HG03460 (cell line): ENCODE measurements around the gene COIL.
"Not testable (repeated sequence)": the region's sequence is repeated elsewhere in the genome, so short reads cannot be mapped to it uniquely, and the experiment has no call there.

Experiments
- ATAC-seq: cut with Tn5 transposase; IDR thresholded peaks from one replicate; pipeline ENCODE4 v1.9.1; 2021; ENCODE audit not compliant: unreplicated experiment

The COIL gene

DNA sequence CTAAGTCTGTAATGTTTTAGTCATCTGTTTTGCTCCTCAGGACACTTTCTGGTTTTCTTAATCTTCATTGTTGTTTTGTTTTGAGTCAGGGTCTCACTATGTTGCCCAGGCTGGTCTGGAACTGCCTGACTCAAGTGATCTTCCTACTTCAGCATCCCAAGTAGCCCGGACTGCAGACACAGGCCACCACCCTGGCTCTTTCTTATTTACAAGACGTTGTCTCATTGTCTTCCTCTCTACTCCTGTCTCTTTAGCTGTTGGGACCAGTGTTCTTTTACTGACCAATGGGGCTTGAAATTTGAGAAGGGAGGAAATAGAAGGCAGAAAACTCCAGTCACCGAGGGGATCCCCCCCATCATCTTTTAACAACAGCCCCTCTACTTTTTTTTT lies 18.2 kb upstream of the COIL start:
- ATAC-seq, result no peak

DNA sequence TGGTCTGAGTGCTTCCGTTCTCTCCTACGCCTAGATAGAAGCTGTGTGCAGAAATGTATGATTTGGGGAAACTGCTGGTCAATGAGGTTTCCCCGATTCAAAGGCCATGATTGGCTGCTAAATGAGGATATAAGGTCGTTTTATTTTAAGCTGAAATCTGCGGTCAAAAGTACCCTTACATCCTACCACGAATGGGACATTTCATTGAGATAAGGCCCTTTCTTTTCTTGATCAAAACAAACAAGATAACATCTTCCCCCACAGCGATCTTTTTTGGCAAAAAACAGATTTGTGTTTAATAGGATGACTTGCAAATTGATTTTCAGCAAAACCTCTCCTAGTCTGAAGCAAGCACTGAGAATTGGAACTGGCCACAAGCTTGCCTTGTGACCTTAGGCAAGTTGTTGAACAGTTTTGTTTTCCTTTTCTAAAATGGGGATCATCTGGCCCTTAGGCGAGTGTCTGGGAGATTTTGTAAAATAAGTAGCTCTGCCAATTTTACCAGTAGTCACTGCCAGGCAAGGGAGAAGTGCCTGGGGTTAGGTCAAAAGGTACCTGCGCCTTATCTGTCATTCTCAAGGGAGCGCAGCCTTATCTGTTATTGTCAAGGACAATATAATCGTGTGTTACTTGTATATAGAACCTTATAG lies 17.7 kb upstream of the COIL start:
- ATAC-seq, result peak; percentile 33

DNA sequence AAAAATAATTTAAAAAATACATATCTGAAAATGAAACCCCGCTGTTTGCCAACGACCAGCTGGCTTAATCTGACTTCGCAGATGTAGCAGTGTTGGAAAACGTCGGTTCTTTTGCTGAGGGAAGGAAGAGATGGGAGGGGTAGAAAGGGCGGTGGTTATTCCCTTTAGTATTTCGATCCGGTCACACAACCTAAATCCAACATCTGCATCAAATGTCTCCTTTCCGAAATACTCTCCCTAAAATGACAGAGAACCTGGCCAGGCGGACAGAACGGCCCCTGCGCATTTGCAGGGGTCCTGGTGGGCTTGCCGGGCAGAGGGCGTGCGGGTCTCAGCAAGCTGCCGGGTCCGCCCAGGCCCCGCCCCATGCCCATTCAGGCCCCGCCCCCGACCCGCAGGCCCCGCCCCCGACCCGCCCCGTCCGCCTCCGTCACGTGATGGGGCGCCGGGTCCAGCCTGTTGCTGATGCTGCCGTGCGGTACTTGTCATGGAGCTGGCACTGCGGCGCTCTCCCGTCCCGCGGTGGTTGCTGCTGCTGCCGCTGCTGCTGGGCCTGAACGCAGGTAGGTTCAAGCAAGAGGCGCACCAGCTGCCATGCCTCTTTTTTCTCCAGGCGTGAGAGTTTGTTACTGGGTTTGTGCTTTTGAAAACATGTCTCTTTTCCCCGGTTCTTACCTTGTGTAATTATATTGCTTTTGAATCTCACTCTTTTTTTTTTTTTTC lies 17.0 kb upstream of the COIL start, which contains the start of gene SCPEP1:
Gene SCPEP1 (plus strand): TSS at position 459 of the 723 bp plus-strand sequence. CDS start 29 bp downstream, at position 488.
- ATAC-seq, result peak; percentile 77

DNA sequence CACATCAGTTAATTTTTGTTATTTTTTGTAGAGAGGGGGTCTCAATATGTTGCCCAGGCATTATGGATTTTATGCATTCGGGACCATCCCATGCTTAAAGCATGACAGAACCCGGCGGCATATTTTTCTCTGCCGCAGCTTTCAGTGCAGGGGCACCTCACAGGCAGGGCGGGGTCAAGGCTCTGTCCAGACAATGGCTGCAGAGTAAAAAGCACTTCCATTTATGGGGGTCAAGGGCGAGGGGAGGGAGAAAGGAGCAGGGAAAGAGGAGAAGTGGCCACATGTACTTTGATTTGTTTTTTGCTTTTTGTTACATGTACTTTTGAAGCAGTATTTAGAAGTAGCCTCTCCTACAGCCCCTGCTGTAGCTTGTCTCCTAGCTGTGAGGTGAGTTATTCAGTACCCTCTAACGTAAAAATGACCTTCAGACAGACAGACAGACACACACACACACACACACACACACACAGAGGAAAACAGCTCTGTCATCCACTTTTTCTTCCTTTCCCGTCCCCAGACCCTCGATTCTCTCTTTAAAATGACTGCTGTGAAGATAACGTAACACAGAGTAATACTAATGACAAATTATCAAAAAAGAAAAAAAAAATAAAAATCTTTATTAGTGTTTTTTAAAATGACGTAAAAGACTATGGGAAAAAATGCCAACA lies 16.2 kb upstream of the COIL start:
- ATAC-seq, result no peak

DNA sequence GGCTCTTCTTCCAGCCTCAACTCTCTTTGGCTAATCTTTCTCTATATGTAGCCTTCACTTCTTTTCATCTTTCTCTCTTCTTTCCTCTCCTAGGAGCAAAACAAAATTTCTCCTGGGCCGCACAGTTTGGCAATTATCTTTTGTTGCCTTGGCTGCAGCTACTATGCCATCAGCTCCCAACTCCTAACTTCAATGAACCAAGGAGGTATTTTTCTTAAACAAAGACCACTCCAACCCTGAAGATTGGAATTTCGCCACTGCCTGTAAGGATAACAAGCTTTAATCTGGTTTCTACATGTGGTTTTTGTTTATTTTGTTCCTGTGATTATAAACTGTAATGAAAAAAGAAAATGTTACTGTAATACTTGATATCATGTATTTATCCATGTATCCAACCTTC lies 14.8 kb upstream of the COIL start:
- ATAC-seq, result no peak

DNA sequence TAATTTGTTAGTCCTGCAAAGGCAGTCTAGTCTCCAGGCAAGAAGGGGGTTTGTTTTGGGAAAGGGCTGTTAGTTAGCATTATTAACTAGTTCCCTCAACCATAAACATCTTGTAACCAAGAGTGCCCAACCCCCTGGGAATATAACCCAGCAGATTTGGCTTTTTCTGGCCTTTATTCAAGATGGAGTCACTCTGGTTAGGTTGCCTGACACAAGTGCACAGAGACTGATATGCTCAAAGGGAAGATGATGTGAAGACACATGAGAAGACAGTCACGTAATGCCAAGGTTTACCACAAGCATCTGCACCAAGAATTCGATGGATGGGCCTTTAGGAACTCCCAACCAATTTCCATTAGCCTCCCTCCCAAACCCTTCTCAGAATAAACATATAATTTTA lies 13.2 kb upstream of the COIL start:
- ATAC-seq, result no peak

DNA sequence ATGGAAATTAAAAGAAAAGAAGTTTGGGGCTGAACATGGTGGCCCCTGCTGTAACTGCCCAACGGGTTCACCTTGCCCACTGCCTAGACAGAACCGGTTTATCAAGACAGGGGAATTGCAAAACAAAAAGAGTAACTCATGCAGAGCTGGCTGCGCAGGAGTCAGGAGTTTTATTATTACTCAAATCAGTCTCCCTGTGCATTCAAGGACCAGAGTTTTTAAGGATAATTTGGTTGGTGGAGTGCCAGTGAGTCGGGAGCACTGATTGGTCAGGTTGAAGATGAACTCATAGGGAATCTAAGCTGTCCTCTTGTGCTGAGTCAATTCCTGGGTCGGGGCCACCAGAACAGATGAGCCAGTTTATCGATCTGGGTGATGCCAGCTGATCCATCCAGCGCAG lies 12.7 kb upstream of the COIL start:
- no peak for ATAC-seq

DNA sequence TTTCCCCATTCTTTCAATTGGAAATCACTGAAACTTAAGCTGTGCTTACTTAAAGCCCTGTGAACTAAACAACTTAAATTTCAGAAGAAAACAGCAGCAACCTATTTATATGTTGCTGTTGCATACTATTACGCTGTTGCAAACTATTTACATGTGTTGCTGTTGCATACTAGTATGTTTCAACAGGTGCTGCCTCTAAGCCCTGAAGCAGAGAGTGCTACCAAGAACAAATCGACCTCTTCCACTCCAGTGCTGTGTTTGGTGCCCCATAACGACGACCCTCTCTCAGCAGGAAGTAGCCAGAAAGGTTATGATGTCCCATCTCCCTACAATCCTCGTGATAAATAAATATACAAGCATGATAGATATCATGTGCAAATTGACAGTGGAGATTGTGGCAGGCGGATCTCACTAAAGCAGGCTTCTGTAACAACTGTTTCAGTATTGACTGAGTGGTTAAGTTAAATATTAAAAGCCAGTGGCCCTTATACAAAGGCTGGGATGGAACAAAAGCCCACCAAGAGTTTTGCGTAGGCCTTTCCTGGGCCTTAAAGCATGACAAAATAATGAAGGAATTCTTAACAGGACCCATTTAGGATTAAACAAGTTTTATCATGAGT lies 11.4 kb upstream of the COIL start:
- ATAC-seq, result no peak

DNA sequence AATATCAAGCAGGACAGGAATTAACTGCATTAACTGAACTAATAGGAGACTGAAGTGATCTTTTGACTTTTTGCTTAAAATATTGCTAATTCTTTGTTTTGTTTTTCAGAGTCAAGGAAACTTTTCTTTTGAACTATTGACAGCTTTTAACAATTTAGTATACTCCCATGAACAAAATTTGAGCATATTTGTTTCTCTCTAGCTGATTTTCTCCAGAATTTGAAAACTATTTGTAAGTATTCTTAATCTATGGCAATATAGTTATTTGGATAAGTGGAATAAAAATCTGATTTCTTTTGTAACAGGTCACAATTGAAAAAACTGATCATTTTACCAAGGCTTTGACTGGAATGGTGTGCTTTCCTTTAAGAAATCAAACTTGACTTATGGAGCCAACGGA lies 10.1 kb upstream of the COIL start:
- ATAC-seq, result no peak

DNA sequence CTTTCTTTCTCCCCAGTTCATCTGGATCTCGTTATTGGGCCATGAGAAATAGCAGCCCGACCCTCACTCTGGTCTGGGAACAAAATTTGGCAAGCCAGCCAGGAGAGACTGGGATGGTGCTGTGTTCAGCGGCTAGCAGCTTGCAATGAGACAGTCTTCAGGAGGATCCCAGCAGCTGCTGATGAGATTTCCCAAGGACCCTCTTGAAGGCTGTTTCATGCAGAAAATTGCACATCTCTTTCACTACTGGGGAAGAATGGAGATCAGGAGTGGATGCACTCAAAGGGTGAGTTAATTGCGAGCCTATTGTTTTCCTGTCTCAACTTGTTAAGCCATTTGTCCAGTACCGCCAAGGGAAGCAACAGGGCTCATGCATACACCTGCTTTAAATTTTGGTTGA lies 5.5 kb upstream of the COIL start:
- no peak for ATAC-seq

DNA sequence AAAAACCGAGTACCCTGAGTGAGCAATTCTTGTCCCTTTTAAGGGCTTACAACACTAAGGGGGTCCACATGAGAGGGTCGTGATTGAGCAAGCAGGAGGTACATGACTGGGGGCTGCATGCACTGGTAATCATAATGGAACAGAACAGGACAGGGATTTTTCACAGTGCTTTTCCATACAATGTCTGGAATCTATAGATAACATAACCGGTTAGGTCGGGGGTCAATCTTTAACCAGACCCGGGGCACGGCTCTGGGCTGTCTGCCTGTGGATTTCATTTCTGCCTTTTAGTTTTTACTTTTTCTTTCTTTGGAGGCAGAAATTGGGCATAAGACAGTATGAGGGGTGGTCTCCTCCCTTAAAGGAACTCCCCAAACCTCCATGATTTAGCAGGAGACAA lies 4.8 kb upstream of the COIL start:
- ATAC-seq, result not testable (repeated sequence)

DNA sequence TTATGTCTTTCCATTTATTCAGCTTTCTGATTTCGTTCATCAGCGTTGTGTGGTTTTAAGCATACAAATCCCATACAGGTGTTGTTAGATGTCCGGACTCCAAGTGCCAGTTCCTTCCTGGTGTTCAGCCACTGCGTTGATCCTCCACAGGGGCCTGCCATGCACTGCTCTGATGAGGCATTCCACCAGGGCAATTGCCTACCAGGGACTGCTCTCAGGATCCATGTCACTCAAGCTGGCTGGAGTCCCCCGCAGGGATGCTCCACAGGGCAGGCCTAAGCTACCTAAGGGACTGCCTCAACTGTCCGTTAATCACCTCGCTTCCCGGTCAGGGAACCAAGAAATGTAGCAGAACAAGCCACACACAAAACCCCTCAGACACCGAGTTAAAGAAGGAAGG lies 4.4 kb upstream of the COIL start:
- not testable (repeated sequence) for ATAC-seq

DNA sequence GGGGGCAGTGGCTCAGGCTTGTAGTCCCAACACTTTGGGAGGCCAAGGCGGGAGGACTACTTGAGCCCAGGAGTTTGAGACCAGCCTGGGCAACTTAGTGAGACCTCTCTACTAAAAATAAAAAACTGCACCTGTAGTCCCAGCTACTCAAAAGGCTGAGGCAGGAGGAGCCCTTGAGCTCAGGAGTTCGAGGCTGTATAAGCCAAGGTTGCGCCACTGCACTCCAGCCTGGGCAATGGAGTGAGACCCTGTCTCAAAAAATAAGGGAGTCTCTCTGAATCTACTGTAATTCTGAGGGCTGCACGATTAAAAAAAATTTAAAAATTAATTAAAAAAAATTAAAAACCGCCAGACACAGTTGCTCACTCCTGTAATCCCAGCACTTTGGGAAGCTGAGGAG lies 3.9 kb downstream of the COIL start:
- ATAC-seq, result no peak

DNA sequence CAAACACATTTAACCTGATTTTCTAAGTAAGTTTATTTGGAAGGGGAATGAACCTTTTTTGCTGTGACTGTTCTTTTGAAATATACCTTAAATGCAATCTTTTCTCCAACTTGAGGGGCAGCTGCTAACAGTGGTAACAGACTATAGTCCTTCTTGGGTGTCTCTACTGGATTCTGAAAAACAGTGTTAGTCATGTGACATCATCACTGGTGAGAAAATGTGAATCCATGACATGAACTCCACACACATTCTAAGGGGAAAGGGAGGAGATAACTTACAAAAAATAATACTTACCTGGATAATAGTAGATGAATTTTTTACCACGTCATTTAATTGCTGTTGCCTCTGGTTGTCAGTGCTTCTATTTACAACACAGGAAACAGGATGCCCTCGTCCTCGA lies 11.3 kb downstream of the COIL start:
- ATAC-seq, result no peak

DNA sequence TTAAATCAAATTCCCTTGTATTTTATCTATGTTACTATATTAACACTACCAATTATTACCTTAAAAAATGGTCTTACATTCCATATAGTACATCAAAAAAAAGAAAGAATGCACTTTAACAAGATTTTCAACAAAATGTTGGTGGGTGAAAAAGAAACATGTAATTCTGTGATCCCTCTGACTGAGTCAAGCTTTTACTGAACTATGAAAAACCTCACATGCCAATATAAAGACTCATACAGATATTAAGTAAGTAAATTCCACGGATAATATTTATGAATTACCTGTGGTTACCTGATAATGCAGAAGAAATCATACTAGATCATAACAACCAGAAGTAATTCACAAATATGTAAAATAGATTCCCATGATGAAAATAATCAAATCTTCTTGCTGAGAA lies 12.4 kb downstream of the COIL start:
- ATAC-seq, result no peak

DNA sequence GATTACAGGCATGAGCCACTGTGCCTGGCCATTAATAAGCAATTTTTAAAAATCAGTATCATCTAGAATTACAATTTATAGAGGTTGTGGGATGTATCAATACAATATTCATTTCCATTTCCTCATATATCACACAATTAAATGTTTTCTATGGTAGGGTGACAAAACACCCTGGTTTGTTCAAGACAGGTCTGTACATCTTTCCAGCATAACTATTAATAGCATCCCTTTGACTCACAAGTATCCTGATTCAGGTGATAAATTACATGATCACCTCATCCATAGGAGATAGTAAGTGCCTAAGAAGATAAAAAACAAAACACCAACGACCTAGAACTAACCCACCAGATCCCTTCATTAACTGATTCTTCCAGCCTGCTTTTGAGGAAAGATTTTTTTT lies 13.1 kb downstream of the COIL start:
- no peak for ATAC-seq

DNA sequence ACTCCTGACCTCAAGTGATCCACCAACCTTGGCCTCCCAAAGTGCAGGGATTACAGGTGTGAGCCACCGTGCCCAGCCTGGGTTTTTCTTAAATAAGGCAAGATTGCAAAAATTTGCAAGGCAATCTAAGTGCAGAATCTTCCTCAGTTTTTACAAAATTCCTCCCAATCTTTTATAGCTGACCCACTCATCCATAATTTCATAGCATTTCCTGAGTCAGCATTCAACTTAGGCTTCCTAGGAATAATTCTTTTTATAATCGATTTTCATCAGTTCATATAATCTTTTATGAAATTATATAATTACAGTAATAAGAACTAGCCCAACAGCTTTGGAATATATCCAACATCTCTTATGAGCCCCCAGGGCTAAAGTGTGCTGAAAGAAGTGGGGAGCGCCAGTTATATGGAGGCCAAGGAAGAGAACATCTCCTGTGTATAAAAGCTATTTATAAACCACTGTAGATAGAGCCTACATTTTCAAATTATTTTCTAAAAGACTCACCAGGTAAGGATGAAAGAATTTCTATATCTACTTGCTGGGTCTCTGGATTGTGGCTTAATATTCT lies 14.8 kb downstream of the COIL start:
- no peak for ATAC-seq

DNA sequence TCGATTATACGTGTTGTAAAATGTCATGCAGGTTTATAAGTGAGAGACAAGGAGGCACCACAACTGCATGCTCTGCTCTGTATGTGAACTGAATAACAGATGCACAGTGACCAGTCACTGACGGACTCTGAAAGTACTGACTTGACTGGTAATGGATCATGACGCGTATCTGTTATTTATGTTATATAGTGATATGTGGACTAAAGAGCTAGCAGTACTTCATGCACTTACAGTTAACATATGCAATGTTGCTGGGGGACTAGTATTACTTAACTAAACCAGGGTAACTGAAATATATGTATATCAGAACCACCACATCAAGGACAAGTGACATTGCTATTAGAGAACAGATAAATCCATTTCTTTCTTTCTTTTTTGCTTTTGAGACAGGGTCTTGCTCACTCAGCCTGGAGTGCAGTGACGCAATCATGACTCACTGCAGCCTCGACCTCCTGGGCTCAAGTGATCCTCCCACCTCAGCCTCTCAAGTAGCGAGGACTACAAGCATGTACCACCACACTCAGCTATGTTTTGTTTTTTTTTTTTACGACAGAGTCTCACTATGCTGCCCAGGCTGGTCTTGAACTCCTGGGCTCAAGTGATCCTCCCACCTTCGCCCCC lies 17.2 kb downstream of the COIL start:
- no peak for ATAC-seq

DNA sequence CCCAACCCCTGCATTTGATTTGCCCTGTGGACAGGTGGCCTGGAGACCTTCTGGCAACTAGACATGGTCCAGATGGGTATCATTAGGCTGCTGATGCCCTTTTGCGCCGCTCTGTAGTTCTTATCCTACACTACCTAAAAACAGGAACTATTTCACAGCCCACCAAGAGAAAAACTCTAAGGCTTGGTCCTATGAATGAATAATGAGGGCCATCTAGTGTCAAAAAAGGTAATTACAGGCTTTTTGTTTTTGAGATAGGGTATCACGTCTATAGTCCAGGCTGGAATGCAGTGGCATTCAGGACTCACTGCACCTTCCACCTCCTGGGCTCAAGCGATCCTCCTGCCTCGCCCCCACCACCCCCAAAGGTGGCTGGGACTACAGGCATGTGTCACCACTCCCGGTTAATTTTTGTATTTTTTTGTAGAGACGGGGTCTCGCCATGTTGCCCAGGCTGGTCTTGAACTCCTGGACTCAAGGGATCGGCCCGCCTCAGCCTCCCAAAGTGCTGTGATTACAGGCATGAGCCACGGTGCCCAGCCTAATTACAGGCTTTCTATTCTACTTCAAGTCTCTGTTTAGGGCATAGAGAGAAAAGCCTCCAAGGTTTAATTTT lies 20.9 kb downstream of the COIL start:
- ATAC-seq, result no peak

DNA sequence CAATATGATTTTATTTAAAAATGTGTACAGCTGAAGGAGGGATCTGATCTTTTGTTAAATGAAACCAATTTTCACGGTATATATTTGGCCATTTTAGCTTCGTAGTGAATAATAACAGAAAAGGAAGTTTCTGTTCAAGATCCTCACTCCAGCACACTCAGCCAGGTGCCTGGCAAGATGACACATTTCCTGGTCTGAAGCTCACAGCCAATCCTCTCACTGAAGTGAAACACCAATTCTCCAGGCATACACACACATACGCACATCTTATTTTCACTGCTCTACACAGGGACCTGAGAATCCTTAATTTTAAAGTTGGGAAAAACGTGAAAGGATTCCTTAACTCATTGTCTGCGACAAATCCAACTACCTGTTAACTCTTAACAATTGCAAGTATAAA lies 22.6 kb downstream of the COIL start:
- ATAC-seq, result not testable (repeated sequence)

DNA sequence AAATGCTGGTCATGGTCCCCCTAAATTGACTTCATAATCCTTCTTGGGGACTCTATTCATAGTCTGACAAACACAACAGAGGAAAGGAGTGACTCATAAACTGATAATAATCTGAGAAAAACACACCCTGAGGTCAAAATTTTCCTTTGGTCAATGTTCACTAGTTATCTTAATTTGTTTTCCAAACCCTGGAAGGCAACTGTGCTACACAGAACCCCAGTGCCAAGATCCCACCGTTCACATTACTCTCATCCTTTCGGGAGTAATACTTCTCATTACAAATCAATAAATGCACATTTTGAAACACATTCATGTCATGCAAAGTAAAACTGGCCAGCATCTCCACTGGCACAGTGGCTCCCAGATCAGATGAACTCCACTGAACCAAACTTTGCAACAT lies 23.2 kb downstream of the COIL start:
- no peak for ATAC-seq
